Measurements from ENCODE around the gene CDX2.

DNA sequence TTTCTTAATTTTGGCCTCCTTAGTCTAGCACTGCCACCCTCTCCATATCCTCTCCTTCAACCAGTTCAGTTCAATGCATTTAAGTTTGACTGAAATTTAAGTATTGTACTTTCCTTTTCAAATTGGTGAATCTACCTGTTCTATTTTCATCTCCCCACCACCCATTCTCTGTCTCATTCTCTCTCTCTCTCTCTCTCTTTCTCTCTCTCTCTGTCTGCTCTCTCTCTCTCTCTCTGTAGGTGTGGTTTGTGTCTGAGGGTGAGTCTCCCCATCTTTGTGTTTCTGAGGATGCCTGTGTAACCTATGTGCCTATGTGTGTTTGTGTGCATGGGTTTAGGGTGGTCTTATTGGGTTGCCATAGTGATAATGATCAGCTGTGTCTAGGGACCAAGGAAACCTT lies 39.2 kb downstream of the CDX2 start:
- TF ChIP-seq, protein P1, sequence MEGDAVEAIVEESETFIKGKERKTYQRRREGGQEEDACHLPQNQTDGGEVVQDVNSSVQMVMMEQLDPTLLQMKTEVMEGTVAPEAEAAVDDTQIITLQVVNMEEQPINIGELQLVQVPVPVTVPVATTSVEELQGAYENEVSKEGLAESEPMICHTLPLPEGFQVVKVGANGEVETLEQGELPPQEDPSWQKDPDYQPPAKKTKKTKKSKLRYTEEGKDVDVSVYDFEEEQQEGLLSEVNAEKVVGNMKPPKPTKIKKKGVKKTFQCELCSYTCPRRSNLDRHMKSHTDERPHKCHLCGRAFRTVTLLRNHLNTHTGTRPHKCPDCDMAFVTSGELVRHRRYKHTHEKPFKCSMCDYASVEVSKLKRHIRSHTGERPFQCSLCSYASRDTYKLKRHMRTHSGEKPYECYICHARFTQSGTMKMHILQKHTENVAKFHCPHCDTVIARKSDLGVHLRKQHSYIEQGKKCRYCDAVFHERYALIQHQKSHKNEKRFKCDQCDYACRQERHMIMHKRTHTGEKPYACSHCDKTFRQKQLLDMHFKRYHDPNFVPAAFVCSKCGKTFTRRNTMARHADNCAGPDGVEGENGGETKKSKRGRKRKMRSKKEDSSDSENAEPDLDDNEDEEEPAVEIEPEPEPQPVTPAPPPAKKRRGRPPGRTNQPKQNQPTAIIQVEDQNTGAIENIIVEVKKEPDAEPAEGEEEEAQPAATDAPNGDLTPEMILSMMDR (IDR thresholded peaks at IDR 0.05): no peak
- TF ChIP-seq POLR2A (IDR thresholded peaks at IDR 0.05; ENCODE audit: low read depth) (no peak), POLR2AphosphoS5 (IDR thresholded peaks at IDR 0.05) (no peak)

Data from esophagus muscularis mucosa (tissue), 3 donors.